ENCODE measurements around the gene TOB1. TPM values are rescaled to one million over a fixed set of nuclear protein-coding genes. Genes with fewer than 3 reads are reported as not detected.
"Not testable (repeated sequence)": the region's sequence is repeated elsewhere in the genome, so short reads cannot be mapped to it uniquely, and the experiment has no call there.

Gene TOB1
- total RNA-seq, 4 donors from 2014 or later: 28.1 to 46.4 (median 31.1) TPM

- WGBS, 2 donors: 3 to 9% methylated on average over 6 of the region's 6 CpGs
- no peak for DNase-seq
- peak overlapping the region; percentile 99 to 100 (median 100) for H3K27ac ChIP-seq
- peaks cover 10 to 23% of the 10 kb centered on the region in 2 donors for H3K36me3 ChIP-seq
- H3K4me1 ChIP-seq: peaks cover 41 to 46% of the 10 kb centered on the region in 2 donors
- H3K9me3 ChIP-seq: no peaks in the 10 kb centered on the region
- no peaks in the 10 kb centered on the region for H3K27me3 ChIP-seq
- TF ChIP-seq POLR2A (IDR thresholded peaks at IDR 0.05) (no peak), CTCF (IDR thresholded peaks at IDR 0.05) (no peak)
- H3K4me3 ChIP-seq (replicated peaks in 1 of 3): peak overlapping the region; percentile 28 to 100 (median 79)
- intact Hi-C loops (cut with DNase I): loop anchor here (5.0 kb wide), 1 partner anchor 83 kb away; no protein-coding TSS in a partner anchor
These were observed 1.5 kb downstream of the TOB1 start for GRCh38 chr17:50864747-50865059.

GRCh38 chr17:50863931-50864330, 2.2 kb downstream of the TOB1 start:
- intact Hi-C loops (cut with DNase I): loop anchor here (5.0 kb wide), 1 partner anchor 83 kb away; no protein-coding TSS in a partner anchor
- Histone ChIP-seq H3K9me3 (no peaks in the 10 kb centered on the region), H3K4me3 (replicated peaks in 1 of 3) (peak overlapping the region in 2 of 3 donors; percentile 79 to 100), H3K36me3 (peaks cover 10 to 23% of the 10 kb centered on the region in 2 donors), H3K27me3 (no peaks in the 10 kb centered on the region), H3K4me1 (peaks cover 38 to 44% of the 10 kb centered on the region in 2 donors), H3K27ac (peak overlapping the region; percentile 53 to 100 (median 100))
- DNase-seq: no peak
- 76 to 81% methylated on average over 3 of the region's 3 CpGs for WGBS, 2 donors
- TF ChIP-seq CTCF (IDR thresholded peaks at IDR 0.05) (no peak), POLR2A (IDR thresholded peaks at IDR 0.05) (no peak)

GRCh38 chr17:50863221-50863843, 2.8 kb downstream of the TOB1 start:
- intact Hi-C loops (cut with DNase I): loop anchor here (5.0 kb wide), 1 partner anchor 84 kb away; no protein-coding TSS in a partner anchor
- peaks cover 32 to 39% of the 10 kb centered on the region in 2 donors for H3K4me1 ChIP-seq
- peak overlapping the region in 2 of 3 donors; percentile 100 for H3K27ac ChIP-seq
- peak overlapping the region in 1 of 3 donors; percentile 100 for H3K4me3 ChIP-seq (replicated peaks in 1 of 3)
- no peaks in the 10 kb centered on the region for H3K9me3 ChIP-seq
- WGBS, 2 donors: 56 to 63% methylated on average over 11 of the region's 11 CpGs
- H3K36me3 ChIP-seq: peaks cover 10 to 23% of the 10 kb centered on the region in 2 donors
- H3K27me3 ChIP-seq: no peaks in the 10 kb centered on the region
- TF ChIP-seq POLR2A (IDR thresholded peaks at IDR 0.05) (no peak), CTCF (IDR thresholded peaks at IDR 0.05) (peak in 5 of 6 experiments; percentile 15 to 59 (median 49))
- peak; percentile 57 to 61 for DNase-seq

GRCh38 chr17:50861822-50862528, 4.2 kb downstream of the TOB1 start:
- peak overlapping the region in 1 of 3 donors; percentile 4 for H3K27ac ChIP-seq
- H3K36me3 ChIP-seq: peaks cover 10 to 23% of the 10 kb centered on the region in 2 donors
- intact Hi-C loops (cut with DNase I): loop anchor here (5.0 kb wide), 1 partner anchor 85 kb away; no protein-coding TSS in a partner anchor
- H3K9me3 ChIP-seq: no peaks in the 10 kb centered on the region
- 80 to 82% methylated on average over 7 of the region's 7 CpGs for WGBS, 2 donors
- no peak for DNase-seq
- no peak overlapping the region for H3K4me3 ChIP-seq (replicated peaks in 1 of 3)
- H3K4me1 ChIP-seq: peaks cover 31 to 39% of the 10 kb centered on the region in 2 donors
- no peaks in the 10 kb centered on the region for H3K27me3 ChIP-seq
- TF ChIP-seq CTCF (IDR thresholded peaks at IDR 0.05): no peak
- TF ChIP-seq POLR2A (IDR thresholded peaks at IDR 0.05): no peak

GRCh38 chr17:50861334-50861676, 4.8 kb downstream of the TOB1 start:
- Histone ChIP-seq H3K9me3 (no peaks in the 10 kb centered on the region), H3K27me3 (no peaks in the 10 kb centered on the region), H3K4me3 (replicated peaks in 1 of 3) (no peak overlapping the region), H3K27ac (peak overlapping the region in 2 of 3 donors; percentile 5 to 12), H3K36me3 (peaks cover 10 to 23% of the 10 kb centered on the region in 2 donors), H3K4me1 (peaks cover 31 to 39% of the 10 kb centered on the region in 2 donors)
- intact Hi-C loops (cut with DNase I): loop anchor here (5.0 kb wide), 1 partner anchor 86 kb away; no protein-coding TSS in a partner anchor
- TF ChIP-seq CTCF (IDR thresholded peaks at IDR 0.05) (no peak), POLR2A (IDR thresholded peaks at IDR 0.05) (no peak)
- no peak for DNase-seq
- 80 to 82% methylated on average over 2 of the region's 2 CpGs for WGBS, 2 donors

- intact Hi-C loops (cut with DNase I): loop anchor here (5.0 kb wide), 1 partner anchor 88 kb away; no protein-coding TSS in a partner anchor
- DNase-seq; H3K27ac ChIP-seq; H3K27me3 ChIP-seq; H3K4me3 ChIP-seq (replicated peaks in 1 of 3); H3K9me3 ChIP-seq: not testable (repeated sequence)
- Histone ChIP-seq H3K36me3 (peaks cover 10 to 23% of the 10 kb centered on the region in 2 donors), H3K4me1 (peaks cover 31 to 39% of the 10 kb centered on the region in 2 donors)
- 96 to 97% methylated on average over 15 of the region's 15 CpGs for WGBS, 2 donors
These were observed 6.4 kb downstream of the TOB1 start for GRCh38 chr17:50859727-50860126.
